Activated CD4-positive, alpha-beta T cell treated with anti-CD3 and anti-CD28 coated beads, Interleukin-2, amount 10 ng/mL, durations not matched to agents 24 days and 14 days (primary cell): Measurements from ENCODE around the gene WDR73. TPM values are rescaled to one million over a fixed set of nuclear protein-coding genes. Genes with fewer than 3 reads are reported as not detected.

Experiments used
- DNase-seq: peaks from one replicate; pipeline ENCODE4 v3.0.0; 2022
- H3K27ac Mint-ChIP-seq: one replicate; pipeline ENCODE4 v1.8.0; 2022; ENCODE audit warnings: mild to moderate bottlenecking, mixed read lengths
- H3K27me3 Mint-ChIP-seq: one replicate; pipeline ENCODE4 v1.8.0; 2022; ENCODE audit warnings: mixed read lengths
- H3K36me3 Mint-ChIP-seq: one replicate; pipeline ENCODE4 v1.8.0; 2022; ENCODE audit warnings: low read depth, mild to moderate bottlenecking, mixed read lengths
- H3K4me1 Mint-ChIP-seq: one replicate; pipeline ENCODE4 v1.8.0; 2021; ENCODE audit warnings: mixed read lengths
- H3K4me3 Mint-ChIP-seq: one replicate; pipeline ENCODE4 v1.8.0; 2022; ENCODE audit warnings: mild to moderate bottlenecking, moderate library complexity, mixed read lengths
- H3K9me3 Mint-ChIP-seq: one replicate; pipeline ENCODE4 v1.8.0; 2021; ENCODE audit warnings: mixed read lengths
- intact Hi-C: fragments of 100-400 bp; cut with micrococcal nuclease; formaldehyde crosslinking; loops from one replicate; pipeline ENCODE4 v1.15.1; 2023
- total RNA-seq: library from RNA; stranded (reverse); gene quantifications from 2 replicates; pipeline ENCODE4 v1.2.3, GENCODE V29; 2022

Gene WDR73
- total RNA-seq, 1 donor from 2014 or later, result 28.0 TPM

DNA sequence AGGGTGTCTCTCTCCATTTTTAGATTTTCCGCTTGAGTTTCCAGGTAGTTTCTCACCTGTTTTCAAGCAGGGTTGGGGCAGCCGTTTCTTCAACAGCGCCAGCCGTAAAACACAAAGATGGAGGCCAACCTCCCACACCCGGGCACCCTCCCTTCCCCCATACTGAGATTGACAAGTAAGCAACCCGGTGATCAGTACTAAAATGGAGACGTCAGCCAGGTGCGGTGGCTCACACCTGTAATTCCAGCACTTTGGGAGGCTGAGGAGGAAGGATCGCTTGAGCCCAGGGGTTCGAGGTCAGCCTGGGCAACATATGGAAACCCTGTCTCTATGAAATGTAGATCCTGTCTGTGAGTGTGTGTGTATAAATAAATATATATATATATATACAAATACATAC is 54.2 kb downstream of the WDR73 start:
- peaks cover 42% of the 10 kb centered on the region for H3K4me1 Mint-ChIP-seq
- peak overlapping the region; percentile 96 for H3K4me3 Mint-ChIP-seq
- H3K27ac Mint-ChIP-seq, result no peak overlapping the region
- no peaks in the 10 kb centered on the region for H3K27me3 Mint-ChIP-seq
- no peaks in the 10 kb centered on the region for H3K9me3 Mint-ChIP-seq
- peaks cover 3% of the 10 kb centered on the region for H3K36me3 Mint-ChIP-seq
- no peak for DNase-seq
- intact Hi-C loops, result loop anchor here (1.0 to 2.0 kb wide), 3 partner anchors 31 to 117 kb away; partner anchors contain the start of genes SEC11A and WDR73

DNA sequence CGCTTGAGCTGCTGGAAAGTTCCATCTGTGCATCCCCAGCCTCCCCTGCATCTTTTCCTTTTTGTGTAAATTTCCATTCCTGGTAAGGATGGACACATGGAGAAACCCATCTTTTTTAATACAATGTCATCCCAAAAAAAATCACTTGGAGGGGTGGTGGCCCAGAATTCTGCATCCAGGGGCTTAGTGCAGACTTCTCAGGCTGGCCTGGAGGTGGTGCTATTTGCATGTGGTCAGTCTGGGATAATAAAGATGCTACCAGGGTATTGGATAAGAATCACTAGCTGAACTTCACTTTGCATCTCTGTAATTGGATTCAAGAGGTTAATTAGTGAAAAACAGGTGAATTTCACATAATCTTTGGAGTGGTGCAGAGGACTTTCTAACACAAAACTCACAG is 55.1 kb downstream of the WDR73 start:
- DNase-seq, result peak; percentile 75
- intact Hi-C loops, result no loop called here
- H3K27ac Mint-ChIP-seq, result peak overlapping the region; percentile 18
- peak overlapping the region; percentile 52 for H3K4me3 Mint-ChIP-seq
- H3K27me3 Mint-ChIP-seq, result no peaks in the 10 kb centered on the region
- no peaks in the 10 kb centered on the region for H3K36me3 Mint-ChIP-seq
- H3K9me3 Mint-ChIP-seq, result peaks cover 4% of the 10 kb centered on the region
- peaks cover 42% of the 10 kb centered on the region for H3K4me1 Mint-ChIP-seq

DNA sequence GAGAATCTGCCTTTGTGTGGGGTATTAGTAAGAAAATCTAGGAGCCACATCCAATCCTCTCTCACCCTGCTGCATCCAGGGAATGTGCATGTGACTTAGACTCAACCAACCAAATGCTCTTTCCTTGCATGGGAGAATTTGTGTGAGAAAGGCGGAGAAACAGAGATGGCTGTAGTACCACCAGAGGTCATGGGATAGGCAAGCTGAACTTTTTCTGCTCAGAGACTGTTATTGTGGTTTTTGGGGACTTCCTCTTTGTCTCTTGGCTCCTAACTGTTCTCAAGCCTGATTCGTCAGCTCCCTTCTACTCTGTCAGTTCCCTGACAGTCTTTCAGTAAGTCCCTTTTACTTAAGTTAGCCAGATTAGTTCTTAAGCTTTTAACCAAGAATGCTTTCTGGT is 55.8 kb downstream of the WDR73 start:
- intact Hi-C loops, result no loop called here
- Mint-ChIP-seq H3K27ac (peak overlapping the region; percentile 18), H3K36me3 (no peaks in the 10 kb centered on the region), H3K4me1 (peaks cover 40% of the 10 kb centered on the region), H3K27me3 (no peaks in the 10 kb centered on the region), H3K9me3 (peaks cover 7% of the 10 kb centered on the region), H3K4me3 (peak overlapping the region; percentile 52)
- peak; percentile 83 for DNase-seq

DNA sequence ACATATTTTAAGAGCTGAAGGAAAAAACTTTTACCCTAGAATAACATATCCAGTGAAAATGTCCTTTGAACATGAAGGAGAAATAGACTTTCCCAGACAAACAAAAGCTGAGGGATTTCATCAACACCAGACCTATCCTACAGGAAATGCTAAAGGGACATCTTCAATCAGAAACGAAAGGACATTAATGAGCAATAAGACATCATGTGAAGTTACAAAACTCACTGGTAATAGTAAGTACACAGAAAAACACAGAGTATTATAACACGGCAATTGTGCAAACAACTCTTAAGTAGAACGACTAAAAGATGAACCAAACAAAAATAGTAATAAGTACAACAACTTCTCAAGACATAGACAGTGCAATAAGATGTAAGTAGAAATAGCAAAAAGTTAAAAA is 56.8 kb downstream of the WDR73 start:
- Mint-ChIP-seq H3K27ac (no peak overlapping the region), H3K9me3 (peaks cover 7% of the 10 kb centered on the region), H3K36me3 (no peaks in the 10 kb centered on the region), H3K27me3 (peaks cover 3% of the 10 kb centered on the region), H3K4me1 (peaks cover 40% of the 10 kb centered on the region), H3K4me3 (no peak overlapping the region)
- intact Hi-C loops, result no loop called here
- DNase-seq, result no peak

GRCh38 chr15:84595660-84596059 is 58.4 kb downstream of the WDR73 start:
- no peak for DNase-seq
- H3K4me3 Mint-ChIP-seq, result no peak overlapping the region
- no peak overlapping the region for H3K27ac Mint-ChIP-seq
- H3K9me3 Mint-ChIP-seq, result peaks cover 7% of the 10 kb centered on the region
- intact Hi-C loops, result no loop called here
- no peaks in the 10 kb centered on the region for H3K36me3 Mint-ChIP-seq
- H3K27me3 Mint-ChIP-seq, result peaks cover 3% of the 10 kb centered on the region
- peaks cover 38% of the 10 kb centered on the region for H3K4me1 Mint-ChIP-seq

DNA sequence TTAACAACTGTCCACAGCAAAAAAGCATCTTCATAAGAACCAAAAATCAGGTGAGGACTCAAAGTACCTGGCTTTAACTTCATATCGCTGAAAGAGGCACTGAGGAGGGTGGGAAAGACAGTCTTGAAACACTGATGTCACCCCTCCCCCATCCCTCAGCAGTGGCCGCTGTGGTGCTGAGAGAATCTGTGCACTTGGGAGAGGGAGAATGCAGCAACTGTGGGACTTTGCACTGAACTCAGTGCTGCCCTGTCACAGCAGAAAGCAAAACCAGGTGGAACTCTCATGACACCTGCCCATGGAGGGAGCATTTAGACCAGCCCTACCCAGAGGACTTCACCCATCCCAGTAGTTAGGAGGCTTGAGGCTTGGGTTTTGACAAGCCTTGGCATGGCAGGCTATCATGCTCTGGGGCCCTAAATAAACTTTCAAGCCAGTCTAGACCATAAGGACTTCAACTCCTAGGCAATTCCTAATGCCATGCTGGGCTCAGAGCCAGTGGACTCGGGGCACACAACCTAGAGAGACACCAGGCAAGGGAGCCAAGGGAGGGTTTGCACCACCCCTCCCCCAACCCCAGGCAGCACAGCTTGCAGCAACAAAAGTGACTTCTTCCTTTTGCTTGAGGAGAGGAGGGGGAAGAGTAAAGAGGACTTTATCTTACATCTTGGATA is 59.3 kb downstream of the WDR73 start:
- Mint-ChIP-seq H3K4me3 (no peak overlapping the region), H3K27ac (no peak overlapping the region), H3K36me3 (no peaks in the 10 kb centered on the region), H3K27me3 (peaks cover 5% of the 10 kb centered on the region), H3K4me1 (peaks cover 31% of the 10 kb centered on the region), H3K9me3 (peaks cover 7% of the 10 kb centered on the region)
- DNase-seq, result no peak
- intact Hi-C loops, result no loop called here

DNA sequence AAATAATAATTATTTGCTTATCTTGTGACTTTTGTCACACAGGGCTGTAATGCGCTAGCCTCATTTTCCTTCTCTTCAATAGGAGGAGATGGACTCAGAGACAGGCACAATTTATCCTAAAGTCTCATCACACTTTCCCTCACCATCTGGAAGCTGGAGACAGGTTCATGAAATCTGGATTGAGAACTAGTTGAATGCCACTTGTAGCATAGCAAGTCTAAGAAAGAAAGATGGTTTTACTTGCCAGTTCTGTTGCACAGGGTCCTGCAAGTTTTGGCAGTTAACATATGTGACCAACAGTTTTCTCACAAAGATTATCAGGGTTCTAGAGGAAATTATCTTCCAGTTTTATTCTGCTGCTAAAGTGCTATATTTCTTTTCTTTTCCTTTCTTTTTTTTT is 62.3 kb downstream of the WDR73 start:
- intact Hi-C loops, result no loop called here
- peaks cover 10% of the 10 kb centered on the region for H3K4me1 Mint-ChIP-seq
- no peak overlapping the region for H3K4me3 Mint-ChIP-seq
- DNase-seq, result no peak
- peaks cover 5% of the 10 kb centered on the region for H3K27me3 Mint-ChIP-seq
- H3K27ac Mint-ChIP-seq, result no peak overlapping the region
- peaks cover 7% of the 10 kb centered on the region for H3K9me3 Mint-ChIP-seq
- no peaks in the 10 kb centered on the region for H3K36me3 Mint-ChIP-seq

- no peaks in the 10 kb centered on the region for H3K36me3 Mint-ChIP-seq
- intact Hi-C loops, result no loop called here
Observed at GRCh38 chr15:84590406-84590805, 63.7 kb downstream of the WDR73 start.

More at GRCh38 chr15:84590406-84590805, 63.7 kb downstream of the WDR73 start:
- Mint-ChIP-seq H3K27ac (no peak overlapping the region), H3K4me3 (no peak overlapping the region), H3K27me3 (peaks cover 12% of the 10 kb centered on the region), H3K4me1 (peaks cover 10% of the 10 kb centered on the region), H3K9me3 (peaks cover 7% of the 10 kb centered on the region)
- no peak for DNase-seq

Other genes with a start within 250 kb of the WDR73 start
- gene ZSCAN2, start 53.3 kb downstream of the WDR73 start, total RNA-seq, result 6.8 TPM in 2 replicates
- 2.8 and 3.7 TPM in 2 replicates for gene NMB, start 3.9 kb upstream of the WDR73 start, total RNA-seq
- gene SEC11A, start 61.9 kb upstream of the WDR73 start, total RNA-seq, result 101 and 108 TPM in 2 replicates
- 30.0 and 30.6 TPM in 2 replicates for gene ZNF592, start 94.3 kb upstream of the WDR73 start, total RNA-seq
- gene ALPK3, start 163.1 kb upstream of the WDR73 start, total RNA-seq, result 0.09 and 0.21 TPM in 2 replicates
- not detected in 2 replicates for gene SLC28A1, start 230.4 kb upstream of the WDR73 start, total RNA-seq